Gastrocnemius medialis (tissue), 4 donors: Measurements from ENCODE around the gene CPNE7.
A peak's percentile ranks its signal among the peaks of the same experiment; 100 is the strongest.

Source experiments
- CTCF ChIP-seq, 5 experiments: fragments of 450-650 bp in 3 of 5; fragments of 200-600 bp in 2 of 5; sonication (generic) in 2 of 5; IDR thresholded peaks in 4 of 5; conservative IDR thresholded peaks in 1 of 5; 1 replicate in 4 of 5; 2 replicates in 1 of 5; pipeline ENCODE4 v1.5.1; 2016 to 2019; ENCODE audit warnings: antibody characterized with exemption in 5 of 5, mild to moderate bottlenecking in 3 of 5, moderate library complexity in 3 of 5
- POLR2A ChIP-seq, 2 donors: fragments of 450-650 bp; IDR thresholded peaks; one replicate each; pipeline ENCODE4 v1.6.1; 2017; ENCODE audit warnings: antibody characterized with exemption in 2 of 2, mild to moderate bottlenecking in 2 of 2, moderate library complexity in 2 of 2

- no peak for TF ChIP-seq POLR2A (IDR thresholded peaks at IDR 0.05)
- TF ChIP-seq CTCF (IDR thresholded peaks at IDR 0.05 in 4 of 5, conservative IDR thresholded peaks at IDR 0.05 in 1 of 5) = peak in 1 of 5 experiments; percentile 65
Observed at GRCh38 chr16:89557690-89558490, 17.7 kb upstream of the CPNE7 start.
